ENCODE data around the gene TEAD2.
"Not testable (repeated sequence)": the region's sequence is repeated elsewhere in the genome, so short reads cannot be mapped to it uniquely, and the experiment has no call there.

Gene TEAD2

DNA sequence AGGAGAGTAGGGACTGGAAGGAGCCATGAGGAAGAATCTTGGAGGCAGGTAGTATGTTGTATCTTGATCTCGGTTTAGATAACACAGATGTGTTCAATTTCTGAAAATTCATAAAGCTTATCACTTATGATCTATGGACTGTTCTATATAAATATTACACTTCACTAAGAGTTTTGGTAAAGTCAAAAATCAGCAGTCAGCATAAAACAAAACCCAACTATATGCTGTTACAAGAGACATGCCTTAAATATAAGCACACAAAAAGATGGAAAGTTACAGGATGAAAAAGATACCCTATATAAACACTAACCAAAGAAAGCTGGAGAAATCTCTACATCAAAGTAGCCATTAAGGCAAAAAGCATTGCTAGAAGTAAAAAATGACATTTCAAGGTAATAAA, 21.4 kb upstream of the TEAD2 start:
- no peak for DNase-seq

DNA sequence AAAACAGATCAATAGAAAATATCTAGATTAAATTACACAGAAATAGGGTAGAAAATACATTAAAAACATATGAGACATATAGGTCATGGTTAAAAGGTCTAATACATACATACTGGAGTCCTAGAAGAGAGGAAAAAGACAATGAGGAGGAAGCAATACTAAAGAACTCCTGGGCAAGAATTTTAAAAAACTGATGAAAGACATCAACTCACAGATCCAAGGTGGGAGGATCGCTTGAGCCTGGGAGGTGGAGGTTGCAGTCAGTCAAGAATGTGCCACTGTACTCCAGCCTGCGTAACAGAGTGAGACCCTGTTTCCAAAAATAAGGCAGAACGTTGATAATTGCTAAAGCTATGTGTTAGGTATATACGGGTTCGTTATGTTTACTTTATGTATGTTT, 20.4 kb upstream of the TEAD2 start:
- no peak for DNase-seq

- no peak for DNase-seq
These were observed 18.2 kb upstream of the TEAD2 start for GRCh38 chr19:49380391-49380790.

DNA sequence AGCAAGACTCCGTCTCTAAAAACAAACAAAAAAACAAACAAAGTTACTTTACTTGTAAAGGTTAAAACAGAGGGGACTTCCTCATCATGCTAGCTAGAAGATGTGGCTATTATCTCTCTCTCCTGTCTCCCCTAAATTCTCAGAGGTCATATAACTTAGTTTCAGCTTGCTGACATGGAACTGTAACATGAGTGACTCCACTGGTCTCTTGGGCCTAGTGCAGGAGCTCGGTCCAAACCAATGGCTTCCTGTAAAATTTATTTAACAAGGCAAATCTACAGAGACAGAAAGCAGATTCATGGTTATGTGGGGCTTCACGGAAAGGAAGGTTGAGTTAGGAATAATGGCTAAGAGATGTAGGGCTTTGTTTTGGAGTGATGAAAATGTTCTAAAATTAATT, 16.3 kb upstream of the TEAD2 start:
- DNase-seq: no peak

GRCh38 chr19:49374665-49375434, 12.6 kb upstream of the TEAD2 start:
- DNase-seq: no peak

DNA sequence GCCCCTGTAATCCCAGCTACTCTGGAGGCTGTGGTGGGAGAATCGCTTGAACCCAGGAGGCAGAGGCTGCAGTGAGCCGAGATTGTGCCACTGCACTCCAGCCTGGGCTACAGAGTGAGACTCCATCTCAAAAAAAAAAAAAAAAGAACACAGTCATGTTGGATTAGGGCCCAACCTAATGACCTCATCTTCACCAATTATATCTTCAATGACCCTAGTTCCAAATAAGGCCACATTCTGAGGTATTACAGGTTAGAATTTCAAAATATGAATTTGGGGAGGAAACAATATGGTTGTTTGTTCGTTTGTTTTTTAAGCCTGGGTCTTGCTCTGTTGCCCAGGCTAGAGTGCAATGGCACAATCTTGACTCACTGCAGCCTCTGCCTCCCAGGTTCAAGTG, 11.0 kb upstream of the TEAD2 start:
- DNase-seq: not testable (repeated sequence)

DNA sequence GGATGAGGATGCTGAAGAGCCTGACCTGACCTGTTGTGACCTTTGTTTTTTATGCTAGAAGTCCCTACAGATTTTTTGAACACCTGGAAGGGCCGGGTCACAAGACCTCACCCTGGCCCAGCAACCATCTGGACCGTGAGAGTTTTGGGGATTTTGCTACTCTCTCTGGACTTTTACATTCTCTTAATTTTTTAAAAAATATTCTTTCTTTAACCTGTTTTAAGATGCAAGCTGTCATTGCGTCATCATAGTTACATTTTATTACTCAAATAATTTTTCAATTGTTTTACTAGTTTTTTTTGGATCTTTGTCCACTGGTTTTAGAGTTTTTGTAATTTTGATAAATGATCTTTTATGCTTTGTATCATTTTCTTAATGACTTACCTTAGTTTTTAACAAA, 9.0 kb upstream of the TEAD2 start:
- no peak for DNase-seq

- DNase-seq: no peak
These were observed 6.6 kb upstream of the TEAD2 start for GRCh38 chr19:49368711-49369358.

GRCh38 chr19:49366110-49366509, 3.9 kb upstream of the TEAD2 start:
- no peak for DNase-seq

DNA sequence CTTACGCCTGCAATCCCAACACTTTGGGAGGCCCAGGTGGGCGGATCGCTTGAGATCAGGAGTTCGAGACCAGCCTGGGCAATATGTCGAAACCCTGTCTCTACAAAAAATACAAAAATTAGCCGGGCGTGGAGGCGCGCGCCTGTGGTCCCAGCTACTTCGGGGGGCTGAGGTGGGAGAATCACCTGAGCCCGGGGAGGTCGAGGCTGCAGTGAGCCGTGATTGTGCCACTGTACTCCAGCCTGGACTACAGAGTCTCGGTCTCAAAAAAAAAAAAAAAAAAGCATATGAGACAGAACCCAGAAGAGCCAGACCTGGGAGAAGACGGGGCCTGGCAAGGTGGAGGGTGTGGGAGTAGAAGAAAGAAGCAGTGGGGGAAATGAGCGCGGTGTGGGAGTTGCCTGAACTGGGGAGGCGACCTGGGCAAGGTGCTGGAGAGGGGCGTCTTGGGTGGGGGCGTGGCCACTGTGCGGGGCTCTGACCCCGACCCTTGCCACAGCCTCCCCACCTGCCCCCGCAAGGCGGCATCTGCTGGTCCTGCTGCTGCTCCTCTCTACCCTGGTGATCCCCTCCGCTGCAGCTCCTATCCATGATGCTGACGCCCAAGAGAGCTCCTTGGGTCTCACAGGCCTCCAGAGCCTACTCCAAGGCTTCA, 2.0 kb upstream of the TEAD2 start:
- DNase-seq: no peak

- DNase-seq: peak; percentile 50
These were observed 1.3 kb upstream of the TEAD2 start, which contains the start of gene DKKL1 for GRCh38 chr19:49363268-49364082. TSS of gene DKKL1 (plus strand) at chr19:49363877. CDS start at chr19:49363999, 122 bp downstream.

DNA sequence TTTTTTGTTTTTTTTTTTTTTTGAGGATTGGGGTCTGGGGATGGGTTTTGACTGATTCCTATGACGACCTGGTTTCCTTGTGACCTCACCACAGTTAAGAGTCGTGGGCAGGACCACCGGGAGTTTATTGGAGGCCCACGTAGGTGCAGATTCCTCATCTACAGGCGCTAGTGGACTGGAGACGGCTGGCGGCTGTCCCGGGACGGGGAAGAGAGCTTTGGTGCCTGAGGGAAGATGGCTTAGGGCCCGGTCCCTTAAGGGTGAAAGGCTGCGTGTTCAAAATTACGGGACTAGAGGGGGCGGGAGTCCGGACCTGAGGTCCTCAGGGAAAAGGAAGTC, 682 bp upstream of the TEAD2 start:
- no peak for DNase-seq

DNA sequence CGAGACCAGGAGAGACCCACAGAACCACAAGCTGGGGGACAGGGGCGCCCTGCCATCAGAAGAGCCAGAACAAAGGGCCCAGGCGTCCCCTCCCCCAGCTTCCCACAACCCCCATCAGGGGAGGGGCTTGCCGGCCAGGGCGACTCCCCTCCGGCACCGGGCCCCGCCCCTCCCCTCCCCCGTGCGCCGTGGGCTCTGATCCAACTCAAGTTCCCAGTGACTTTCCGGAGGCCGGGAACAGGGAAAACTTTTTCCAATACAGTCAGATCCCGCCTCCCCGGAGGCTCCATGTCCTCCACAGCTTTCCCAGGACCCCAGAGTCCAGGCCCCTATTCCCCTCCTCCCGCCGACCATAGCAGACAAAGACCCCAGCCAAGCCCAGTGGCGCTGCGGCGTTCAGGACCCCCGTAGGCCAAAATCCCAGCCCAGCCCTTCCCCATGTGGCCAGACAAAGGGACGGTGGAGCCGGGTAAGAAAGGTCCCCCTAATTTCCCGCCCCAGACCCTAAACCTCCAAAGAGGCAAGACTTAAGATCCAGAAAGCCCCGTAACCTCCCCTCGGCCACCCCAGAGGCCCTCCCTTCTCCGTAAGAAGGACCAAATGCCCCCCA, 673 bp downstream of the TEAD2 start:
- DNase-seq: no peak

DNA sequence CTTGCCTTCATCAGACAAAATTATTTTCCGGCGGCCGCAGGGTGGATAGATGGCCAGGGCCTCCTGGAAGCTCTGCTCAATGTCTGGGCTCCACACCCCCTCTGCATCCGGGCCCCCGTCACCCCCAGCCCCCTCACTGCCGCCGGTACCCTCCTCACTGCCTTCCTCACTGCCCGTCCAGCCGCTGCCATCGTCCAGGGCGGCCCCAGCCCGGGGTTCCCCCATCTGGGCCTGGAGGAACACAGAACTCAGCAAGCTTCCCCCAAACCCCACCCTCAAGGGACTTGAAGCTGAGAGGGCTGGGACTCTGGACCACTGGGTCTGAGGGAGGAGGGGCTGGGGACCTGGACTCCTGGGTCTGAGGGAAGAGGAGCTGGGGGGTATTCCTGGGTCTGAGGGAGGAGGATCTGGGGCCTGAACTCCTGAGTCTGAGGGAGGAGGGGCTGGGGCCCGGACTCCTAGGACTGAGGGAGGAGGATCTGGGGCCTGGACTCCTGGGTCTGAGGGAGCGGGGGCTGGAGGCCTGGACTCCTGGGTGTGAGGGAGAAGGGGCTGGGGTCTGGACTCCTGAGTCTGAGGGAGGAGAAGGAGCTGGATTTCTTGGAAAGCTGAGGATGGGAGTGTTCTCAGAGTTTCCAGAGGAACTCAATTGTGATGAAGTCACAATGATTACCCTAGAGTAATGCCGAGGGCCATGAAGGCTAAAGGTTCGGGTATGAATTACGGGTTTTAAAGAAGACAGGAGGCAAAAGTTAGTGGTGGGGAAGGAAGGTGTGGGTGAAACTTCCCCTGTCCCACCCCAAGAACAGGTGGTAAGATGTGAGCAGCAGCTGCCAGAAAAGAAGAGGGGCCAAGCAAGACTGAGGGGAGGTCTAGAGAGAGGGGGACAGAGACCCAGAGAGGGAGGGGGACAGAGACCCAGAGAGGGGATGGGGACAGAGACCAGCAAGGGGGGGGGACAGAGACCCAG, 2.1 kb downstream of the TEAD2 start:
- no peak for DNase-seq

DNA sequence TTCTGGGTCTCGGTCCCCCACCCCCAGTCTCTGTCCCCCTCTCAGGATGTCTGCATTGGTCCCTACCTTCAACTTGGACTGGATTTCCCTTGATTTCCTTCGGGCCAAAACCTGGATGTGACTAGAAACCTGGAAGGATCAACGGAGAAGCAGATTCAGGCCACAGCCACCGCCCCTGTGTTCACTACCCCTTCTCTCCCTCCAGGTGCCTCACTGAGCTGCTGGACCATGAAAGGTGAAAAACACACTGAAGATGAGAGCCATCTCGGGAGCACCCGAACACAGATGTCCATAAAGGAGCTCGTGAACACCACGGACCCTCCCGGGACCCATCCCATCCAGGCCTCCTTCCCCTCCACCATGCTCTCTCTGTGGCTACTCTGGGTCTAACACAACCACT, 5.0 kb downstream of the TEAD2 start:
- no peak for DNase-seq

GRCh38 chr19:49356382-49356781, 5.8 kb downstream of the TEAD2 start:
- DNase-seq: no peak

GRCh38 chr19:49355909-49356353, 6.3 kb downstream of the TEAD2 start:
- DNase-seq: no peak

- DNase-seq: no peak
These were observed 12.6 kb downstream of the TEAD2 start for GRCh38 chr19:49349567-49349966.

DNA sequence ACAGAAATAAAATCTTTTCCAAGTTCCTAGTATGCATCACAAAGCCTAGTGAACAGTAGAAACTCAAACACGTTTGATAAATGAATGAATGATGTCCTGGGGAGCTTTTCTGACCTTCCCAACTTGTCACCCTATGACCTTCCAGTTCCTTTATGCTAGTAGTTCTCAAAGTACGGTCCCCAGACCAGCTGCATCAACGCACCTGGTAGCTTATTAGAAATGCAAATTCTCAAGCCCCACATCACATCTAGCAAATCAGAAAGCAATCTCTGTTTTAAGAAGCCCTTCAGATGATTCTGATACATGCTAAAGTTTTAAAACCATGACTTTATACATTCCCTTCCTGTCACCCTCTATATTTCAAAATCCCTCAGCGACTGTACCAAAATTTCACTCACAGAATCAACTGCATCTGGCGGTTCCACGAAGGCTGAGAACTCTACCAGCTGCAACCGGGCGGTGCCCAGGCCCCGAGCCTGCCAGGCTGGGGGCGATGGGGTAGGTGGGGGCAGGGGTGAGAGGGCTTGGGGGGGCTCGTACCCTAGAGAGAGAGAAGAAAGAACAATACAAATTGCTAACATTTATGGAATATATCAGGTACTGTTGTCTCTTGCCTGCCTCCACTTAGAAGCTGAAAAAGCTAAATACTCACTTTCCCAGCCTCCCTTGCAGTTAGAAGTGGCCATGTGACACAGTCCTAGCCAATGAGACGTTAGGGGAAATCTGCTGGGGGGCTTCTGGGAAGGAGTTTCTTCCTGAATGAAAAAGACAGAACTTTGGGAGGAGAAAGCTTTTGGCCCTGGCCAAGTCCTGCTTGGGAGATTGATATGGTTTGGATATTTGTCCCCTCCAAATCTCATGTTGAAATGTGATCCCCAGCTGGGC, 13.7 kb downstream of the TEAD2 start:
- DNase-seq: no peak

DNA sequence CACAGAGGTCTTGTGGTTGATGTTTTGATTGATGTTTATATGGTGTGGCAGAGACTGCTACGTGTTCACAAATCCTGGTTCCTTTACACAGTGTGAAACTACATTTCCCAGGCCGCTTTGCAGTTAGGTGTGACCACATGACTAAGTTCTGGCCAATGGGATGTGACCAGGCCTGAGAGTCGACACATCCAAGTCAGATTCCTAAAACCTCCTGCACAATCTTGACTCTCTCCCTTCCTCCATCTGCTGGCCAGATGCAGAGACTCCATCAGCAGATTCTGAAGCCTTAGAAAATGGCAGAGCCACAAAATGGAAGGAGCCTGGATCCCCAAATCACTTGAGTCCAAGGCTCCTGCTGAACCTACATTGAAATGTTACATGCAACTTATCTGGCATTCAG, 14.4 kb downstream of the TEAD2 start:
- no peak for DNase-seq

GRCh38 chr19:49347191-49347590, 15.0 kb downstream of the TEAD2 start:
- DNase-seq: no peak

Data from NCI-H146 (cell line).